A549 (cell line): ENCODE measurements around the gene NFATC2. TPM values are rescaled to one million over a fixed set of nuclear protein-coding genes. Genes with fewer than 3 reads are reported as not detected.

Source experiments
- ATAC-seq, 2 experiments: fragments of 200-7000 bp in 1 of 2; fragments of >200 bp in 1 of 2; cut with Nextera tagmentation in 1 of 2; cut with Tn5 transposase in 1 of 2; 3 replicates each; pipeline versions ENCODE4 v1.8.0 to v1.9.1; 2018 to 2020; ENCODE audit warnings: mild to moderate bottlenecking in 1 of 2, moderate library complexity in 1 of 2
- CTCF ChIA-PET: fragments of 300-600 bp; sonication (Branson Sonifier 250); formaldehyde crosslinking; extraction: SDS; loops from one replicate; lab custom pipeline; 2021; ENCODE audit warnings: antibody characterized with exemption, inconsistent platforms; lab: Yijun Ruan, JAX
- POLR2A ChIA-PET: fragments of 350-600 bp; formaldehyde crosslinking; extraction: SDS; loops from one replicate; lab custom pipeline; 2021; ENCODE audit warnings: antibody characterized with exemption, inconsistent platforms; lab: Yijun Ruan, JAX
- DNase-seq, 2 experiments: peaks; one replicate each; pipeline versions ENCODE4 v3.0.0 to v3.0.0-alpha.2; 2011 to 2016; ENCODE audit warnings: low read depth in 1 of 2, low spot score in 1 of 2
- FAIRE-seq: peaks from 2 replicates; lab custom pipeline; 2011; peaks lifted over from hg19 to GRCh38; lab: Jason Lieb, UNC
- H3K27ac ChIP-seq, 2 experiments: fragments of >200 bp; sonication (Bioruptor Twin); formaldehyde crosslinking; 3 replicates each; pipeline ENCODE4 v1.5.1; 2016 to 2017
- H3K4me1 ChIP-seq: fragments of >200 bp; sonication (Bioruptor Twin); formaldehyde crosslinking; 3 replicates; pipeline ENCODE4 v1.6.1; 2016
- H3K4me2 ChIP-seq: fragments of >200 bp; sonication (Bioruptor Twin); formaldehyde crosslinking; 3 replicates; pipeline ENCODE4 v1.6.1; 2016
- H3K4me3 ChIP-seq: fragments of >200 bp; sonication (Bioruptor Twin); formaldehyde crosslinking; 3 replicates; pipeline ENCODE4 v1.5.1; 2016
- H3K9me3 ChIP-seq: fragments of >200 bp; sonication (Bioruptor Twin); formaldehyde crosslinking; 3 replicates; pipeline ENCODE4 v1.6.1; 2016
- BHLHE40 ChIP-seq: IDR thresholded peaks from 2 replicates; pipeline ENCODE4 v1.6.1; 2012; ENCODE audit warnings: low read depth, low read length, inconsistent platforms
- CEBPB ChIP-seq, 2 experiments: fragments of >200 bp in 1 of 2; sonication (Bioruptor Twin) in 1 of 2; formaldehyde crosslinking in 1 of 2; IDR thresholded peaks; 2 replicates each; pipeline ENCODE4 v1.6.1; 2012 to 2016
- EHMT2 ChIP-seq: fragments of 200-600 bp; sonication (generic); IDR thresholded peaks from 2 replicates; pipeline ENCODE4 v1.6.1; 2016; ENCODE audit warnings: antibody characterized with exemption, low read depth, mild to moderate bottlenecking, moderate library complexity
- EP300 ChIP-seq, 2 experiments: fragments of >200 bp; sonication (Bioruptor Twin); formaldehyde crosslinking; IDR thresholded peaks; 2 replicates in 1 of 2; 3 replicates in 1 of 2; pipeline ENCODE4 v1.6.1; 2016 to 2017
- ESRRA ChIP-seq: fragments of 150-350 bp; IDR thresholded peaks from 2 replicates; pipeline ENCODE4 v1.6.1; 2014; ENCODE audit warnings: mild to moderate bottlenecking, low read length, borderline replicate concordance
- FOSL2 ChIP-seq, 2 experiments: fragments of 450-650 bp in 1 of 2; fragments of >200 bp in 1 of 2; sonication (Bioruptor Twin) in 1 of 2; formaldehyde crosslinking; IDR thresholded peaks; 2 replicates each; pipeline versions ENCODE4 v1.5.0 to v1.6.1; 2016 to 2020; ENCODE audit warnings: mild to moderate bottlenecking in 1 of 2, moderate library complexity in 1 of 2
- GATA3 ChIP-seq: IDR thresholded peaks from 2 replicates; pipeline ENCODE4 v1.6.1; 2012; ENCODE audit warnings: borderline replicate concordance
- HDAC2 ChIP-seq: fragments of 200-600 bp; sonication (generic); IDR thresholded peaks from 2 replicates; pipeline ENCODE4 v1.6.1; 2016
- HEYL ChIP-seq: fragments of 250-450 bp; sonication (Bioruptor Pico); IDR thresholded peaks from 2 replicates; pipeline ENCODE4 v1.8.0; 2021; ENCODE audit warnings: mild to moderate bottlenecking, moderate library complexity
- HOXB13 ChIP-seq: fragments of 250-450 bp; sonication (Bioruptor Pico); IDR thresholded peaks from 2 replicates; pipeline ENCODE4 v1.5.0; 2020; ENCODE audit warnings: low read depth, mild to moderate bottlenecking, moderate library complexity
- HOXB5 ChIP-seq: fragments of 250-450 bp; sonication (Bioruptor Pico); IDR thresholded peaks from 2 replicates; pipeline ENCODE4 v1.5.0; 2020; ENCODE audit warnings: mild to moderate bottlenecking, moderate library complexity
- JUNB ChIP-seq: fragments of >200 bp; sonication (Bioruptor Twin); formaldehyde crosslinking; IDR thresholded peaks from 2 replicates; pipeline ENCODE4 v1.6.1; 2016
- KDM5A ChIP-seq: fragments of 200-600 bp; sonication (generic); IDR thresholded peaks from 2 replicates; pipeline ENCODE4 v1.6.1; 2016; ENCODE audit warnings: antibody characterized with exemption, mild to moderate bottlenecking
- MAFK ChIP-seq: fragments of 450-650 bp; IDR thresholded peaks from 2 replicates; pipeline ENCODE4 v1.6.1; 2014; ENCODE audit not compliant: partially characterized antibody
- MAZ ChIP-seq: fragments of 150-350 bp; IDR thresholded peaks from 2 replicates; pipeline ENCODE4 v1.6.1; 2014; ENCODE audit warnings: antibody characterized with exemption, low read depth, low read length, borderline replicate concordance
- NFE2L2 ChIP-seq: fragments of 150-350 bp; conservative IDR thresholded peaks from 2 replicates; pipeline ENCODE4 v1.6.1; 2014; ENCODE audit warnings: low read length
- NR3C1 ChIP-seq: fragments of >200 bp; sonication (Bioruptor Twin); formaldehyde crosslinking; IDR thresholded peaks from 3 replicates; pipeline ENCODE4 v1.6.1; 2017
- POLR2A ChIP-seq: IDR thresholded peaks from 2 replicates; pipeline ENCODE4 v1.6.1; 2012; ENCODE audit warnings: mild to moderate bottlenecking, low read length
- POLR2AphosphoS2 ChIP-seq: conservative IDR thresholded peaks from 2 replicates; pipeline ENCODE4 v1.6.1; 2012; ENCODE audit warnings: low read length, improper control_type of control experiment, inconsistent platforms
- RAD21 ChIP-seq, 2 experiments: fragments of >200 bp in 1 of 2; sonication (Bioruptor Twin) in 1 of 2; formaldehyde crosslinking in 1 of 2; IDR thresholded peaks in 1 of 2; conservative IDR thresholded peaks in 1 of 2; 2 replicates in 1 of 2; 3 replicates in 1 of 2; pipeline ENCODE4 v1.6.1; 2012 to 2018; ENCODE audit warnings: inconsistent platforms in 1 of 2
- RARB ChIP-seq: fragments of 250-450 bp; sonication (Bioruptor Pico); IDR thresholded peaks from 2 replicates; pipeline ENCODE4 v1.8.0; 2021; ENCODE audit warnings: mild to moderate bottlenecking, moderate library complexity
- RCOR1 ChIP-seq: fragments of 150-350 bp; IDR thresholded peaks from 2 replicates; pipeline ENCODE4 v1.6.1; 2014; ENCODE audit warnings: antibody characterized with exemption, low read length, low read depth
- TFCP2L1 ChIP-seq: fragments of 250-450 bp; sonication (Bioruptor Pico); IDR thresholded peaks from 2 replicates; pipeline ENCODE4 v1.5.0; 2021; ENCODE audit warnings: mild to moderate bottlenecking
- ZFP36 ChIP-seq: fragments of 450-650 bp; IDR thresholded peaks from 2 replicates; pipeline ENCODE4 v1.6.1; 2014; ENCODE audit warnings: borderline replicate concordance; ENCODE audit not compliant: partially characterized antibody
- WGBS: methylation state at CpG from one replicate; pipeline ENCODE4 v1.1.6; 2017; ENCODE audit errors: missing lambda C conversion rate; 5-methylcytosine and 5-hydroxymethylcytosine counted together
- polyA plus RNA-seq, 4 experiments: library from polyadenylated mRNA; depleted of rRNA in 3 of 4; stranded (reverse); fragments of >200 nt; fragmentation: RNase III in 1 of 4; extraction: RNeasy Plus Mini Kit Qiagen cat#74134 plus additional on column Dnase treatment in 1 of 4; gene quantifications; 2 replicates in 3 of 4; 3 replicates in 1 of 4; pipeline ENCODE4 v1.2.3, GENCODE V29; 2011 to 2017
- TF ChIP-seq, protein P1 (sequence below): fragments of 450-650 bp; IDR thresholded peaks from 2 replicates; pipeline ENCODE4 v1.6.1; 2014; ENCODE audit warnings: antibody characterized with exemption
- TF ChIP-seq, protein P2 (sequence below): fragments of 250-450 bp; sonication (Bioruptor Pico); IDR thresholded peaks from 2 replicates; pipeline ENCODE4 v1.5.0; 2020; ENCODE audit warnings: low read depth, mild to moderate bottlenecking, moderate library complexity

The NFATC2 gene
- polyA plus RNA-seq, 2 of the 4 experiments (the other 2 are of a cell fraction): 0.75 to 1.6 TPM

DNA sequence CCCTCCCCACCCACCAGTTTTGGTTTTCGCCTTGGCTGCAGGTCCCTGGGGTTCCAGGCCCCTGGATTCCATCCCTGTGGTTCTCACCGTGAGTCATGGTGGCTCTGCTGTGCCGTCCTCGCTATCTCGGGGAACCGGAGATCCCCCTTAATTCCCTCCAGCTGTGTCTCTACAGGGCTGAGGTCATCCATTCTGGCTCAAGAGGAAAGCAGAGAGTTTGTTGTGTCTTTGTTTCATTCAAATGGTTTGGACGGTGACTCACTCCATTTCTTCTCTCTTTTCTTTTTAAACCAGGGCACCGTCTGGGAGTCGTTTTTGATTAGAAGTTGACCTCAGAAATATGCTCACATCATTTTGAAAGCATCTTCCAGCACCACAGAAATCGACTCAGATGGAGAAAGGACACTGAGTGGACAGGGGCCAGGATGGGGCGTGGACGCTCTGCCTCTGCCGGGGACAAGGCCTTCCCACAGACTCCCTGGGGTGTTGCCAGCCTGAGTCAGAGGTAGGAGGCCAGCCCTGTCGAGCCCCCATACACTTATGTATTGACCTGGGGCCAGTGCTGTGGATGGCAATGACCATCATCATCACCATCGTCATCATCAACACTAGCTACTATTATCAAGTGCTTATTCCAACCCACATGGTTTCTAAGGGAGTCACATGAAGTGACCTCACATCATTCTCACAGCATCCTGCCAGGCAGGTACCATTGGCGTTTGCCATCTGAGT is 176.2 kb downstream of the NFATC2 start (continued):
- TF ChIP-seq, protein P1, sequence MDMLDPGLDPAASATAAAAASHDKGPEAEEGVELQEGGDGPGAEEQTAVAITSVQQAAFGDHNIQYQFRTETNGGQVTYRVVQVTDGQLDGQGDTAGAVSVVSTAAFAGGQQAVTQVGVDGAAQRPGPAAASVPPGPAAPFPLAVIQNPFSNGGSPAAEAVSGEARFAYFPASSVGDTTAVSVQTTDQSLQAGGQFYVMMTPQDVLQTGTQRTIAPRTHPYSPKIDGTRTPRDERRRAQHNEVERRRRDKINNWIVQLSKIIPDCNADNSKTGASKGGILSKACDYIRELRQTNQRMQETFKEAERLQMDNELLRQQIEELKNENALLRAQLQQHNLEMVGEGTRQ: peak; percentile 51; the same call in 1 of the 2 replicates
- peak in 1 of 2 experiments; percentile 27; a peak in 2 of 5 replicates for TF ChIP-seq RAD21 (conservative IDR thresholded peaks at IDR 0.05 in 1 of 2, IDR thresholded peaks at IDR 0.05 in 1 of 2)
- TF ChIP-seq HOXB5: 0 out of 2 replicates have a peak, but pooled peaks have one; percentile 31
- peak in 1 of 2 experiments; percentile 19; a peak in 1 of 4 replicates for TF ChIP-seq CEBPB (IDR thresholded peaks at IDR 0.05)
- TF ChIP-seq FOSL2 (IDR thresholded peaks at IDR 0.05): peak; percentile 59
- peak; percentile 78 for TF ChIP-seq FOSL2 (CRISPR knock-in tag; IDR thresholded peaks at IDR 0.05)
- no peak for TF ChIP-seq KDM5A
- TF ChIP-seq ESRRA: no peak

DNA sequence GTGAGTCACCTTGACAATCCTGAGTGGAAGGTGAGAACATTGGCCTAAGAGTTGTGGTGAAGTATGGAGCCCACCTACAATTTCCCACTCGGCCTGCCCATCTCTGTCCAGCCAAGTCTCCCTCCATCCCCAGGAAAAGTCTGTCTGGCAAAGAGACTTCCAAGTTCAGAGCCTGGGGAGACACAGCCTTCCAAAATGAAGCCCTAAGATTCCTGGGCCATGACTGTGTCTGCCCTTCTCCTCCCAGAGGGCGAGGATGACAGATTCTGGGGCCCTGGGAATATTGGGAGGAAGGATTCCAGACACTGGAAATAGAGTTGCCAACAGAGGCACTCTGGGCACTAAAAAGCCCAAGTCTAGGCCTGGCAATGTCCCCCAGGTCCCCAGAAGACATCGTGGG is 176.8 kb downstream of the NFATC2 start:
- TF ChIP-seq BHLHE40 (no peak), HOXB5 (0 out of 2 replicates have a peak, but pooled peaks have one; percentile 29), HOXB13 (CRISPR knock-in tag) (peak; percentile 33; the same call in 1 of the 2 replicates)
- TF ChIP-seq, protein P2, sequence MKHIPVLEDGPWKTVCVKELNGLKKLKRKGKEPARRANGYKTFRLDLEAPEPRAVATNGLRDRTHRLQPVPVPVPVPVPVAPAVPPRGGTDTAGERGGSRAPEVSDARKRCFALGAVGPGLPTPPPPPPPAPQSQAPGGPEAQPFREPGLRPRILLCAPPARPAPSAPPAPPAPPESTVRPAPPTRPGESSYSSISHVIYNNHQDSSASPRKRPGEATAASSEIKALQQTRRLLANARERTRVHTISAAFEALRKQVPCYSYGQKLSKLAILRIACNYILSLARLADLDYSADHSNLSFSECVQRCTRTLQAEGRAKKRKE (CRISPR knock-in tag): peak; percentile 56; the same call in 1 of the 2 replicates
- FAIRE-seq: no peak
- POLR2A ChIA-PET: interaction anchor here (0.6 kb wide), 2 partner anchors 19 to 30 kb away, joined by 3 read pairs; no protein-coding TSS in a partner anchor

DNA sequence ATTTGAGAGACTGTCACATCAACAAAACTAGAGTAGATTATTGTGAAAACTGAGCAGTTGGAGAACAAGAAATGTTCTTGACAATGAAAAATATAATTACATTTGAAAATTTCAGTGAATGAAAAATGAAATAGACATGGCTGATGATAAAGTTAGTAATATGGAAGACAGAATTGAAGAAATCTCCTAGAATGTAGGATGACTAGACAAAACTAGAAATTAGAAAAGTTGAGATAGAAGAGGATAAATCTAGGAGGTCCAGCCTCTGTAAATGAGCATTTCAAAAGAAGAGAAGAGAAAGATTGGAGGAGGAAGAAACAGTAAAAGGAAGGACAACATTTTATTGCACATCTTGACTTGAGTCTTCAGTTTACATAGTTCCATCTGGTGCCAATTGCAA is 178.7 kb downstream of the NFATC2 start:
- ChIA-PET CTCF (interaction anchor here (0.6 to 0.9 kb wide), 2 partner anchors 98 to 332 kb away, joined by 3 to 4 read pairs; no protein-coding TSS in a partner anchor), POLR2A (no interaction called here)
- DNase-seq: no peak
- Histone ChIP-seq H3K9me3 (peaks cover 22% of the 10 kb centered on the region), H3K27ac (peak overlapping the region in 1 of 2 experiments; percentile 96; a peak in 2 of 6 replicates), H3K4me3 (no peak overlapping the region), H3K4me2 (no peak overlapping the region), H3K4me1 (peaks cover 54% of the 10 kb centered on the region)
- FAIRE-seq: no peak
- TF ChIP-seq EHMT2 (no peak), TFCP2L1 (CRISPR knock-in tag) (no peak), MAFK (peak; percentile 34)
- no peak for ATAC-seq

More for the DNA sequence above, 176.8 kb downstream of the NFATC2 start:
- peak overlapping the region; percentile 92 to 96 for H3K27ac ChIP-seq
- ATAC-seq (peak; percentile 68 to 70), DNase-seq (peak; percentile 40 to 72)
- CTCF ChIA-PET: interaction anchor here (1.1 to 15.4 kb wide), 5 partner anchors 19 to 384 kb away, joined by 4 to 171 read pairs (median 11); no protein-coding TSS in a partner anchor
- H3K9me3 ChIP-seq: peaks cover 22% of the 10 kb centered on the region
- peaks cover 42% of the 10 kb centered on the region for H3K4me1 ChIP-seq
- H3K4me2 ChIP-seq: peak overlapping the region; percentile 56
- WGBS: 30% methylated on average over 3 of the region's 3 CpGs
- peak overlapping the region; percentile 15; the same call in 1 of the 3 replicates for H3K4me3 ChIP-seq

DNA sequence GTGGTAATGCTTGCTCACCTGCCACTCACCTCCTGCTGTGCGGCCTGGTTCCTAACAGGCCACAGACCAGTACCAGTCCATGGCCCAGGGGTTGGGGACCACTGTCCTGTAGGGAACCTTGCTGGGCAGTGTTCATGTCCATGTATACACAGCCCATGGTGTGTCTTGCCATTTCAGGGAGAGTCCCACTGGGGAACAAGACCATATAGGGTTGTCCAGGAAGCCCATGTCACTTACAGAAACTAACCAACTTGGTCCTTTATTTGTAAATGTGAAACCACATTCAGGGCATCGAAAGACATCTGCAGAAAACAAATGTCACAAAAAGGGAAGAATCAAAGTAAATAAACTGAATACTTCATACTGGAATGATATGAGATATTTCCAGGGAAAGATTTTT is 179.1 kb downstream of the NFATC2 start:
- H3K4me2 ChIP-seq: no peak overlapping the region
- peaks cover 22% of the 10 kb centered on the region for H3K9me3 ChIP-seq
- FAIRE-seq: no peak
- 50% methylated on average over 2 of the region's 2 CpGs for WGBS
- H3K27ac ChIP-seq: peak overlapping the region in 1 of 2 experiments; percentile 89; a peak in 3 of 6 replicates
- H3K4me3 ChIP-seq: no peak overlapping the region
- no peak for DNase-seq
- TF ChIP-seq POLR2AphosphoS2 (no peak), JUNB (no peak), NR3C1 (no peak), HDAC2 (no peak), GATA3 (no peak), MAZ (no peak), ZFP36 (no peak), EP300 (IDR thresholded peaks at IDR 0.05) (no peak), HEYL (CRISPR knock-in tag) (no peak), RCOR1 (no peak), NFE2L2 (no peak), RARB (no peak), TFCP2L1 (CRISPR knock-in tag) (no peak), HOXB5 (no peak), POLR2A (no peak), ESRRA (no peak)
- TF ChIP-seq, protein P2 (CRISPR knock-in tag): no peak
- POLR2A ChIA-PET: no interaction called here
- no peak for ATAC-seq
- CTCF ChIA-PET: no interaction called here
- peaks cover 54% of the 10 kb centered on the region for H3K4me1 ChIP-seq
